ENCODE measurements around the gene SETD3. TPM values are rescaled to one million over a fixed set of nuclear protein-coding genes. Genes with fewer than 3 reads are reported as not detected.

SETD3 gene
- total and polyA plus RNA-seq, 2 donors (not counting 1 experiment from before 2014, with no cell fraction given) = 30.9 to 38.3 TPM

GRCh38 chr14:99503848-99504453 is 23.3 kb upstream of the SETD3 start:
- Histone ChIP-seq H3K36me3 (ENCODE audit: control insufficient read depth, insufficient read depth, low read length) (peaks cover 37% of the 10 kb centered on the region), H4K20me1 (ENCODE audit: control insufficient read depth, extremely low read depth, insufficient read depth, low read length) (no peaks in the 10 kb centered on the region), H3K4me1 (ENCODE audit: control insufficient read depth, extremely low read depth, insufficient read depth, low read length) (no peaks in the 10 kb centered on the region), H3K9me3 (ENCODE audit: control insufficient read depth, insufficient read depth, low read depth, low read length) (no peaks in the 10 kb centered on the region), H3K4me2 (ENCODE audit: extremely low read depth, insufficient read depth, low read length) (no peak overlapping the region), H3K27ac (ENCODE audit: insufficient read depth, low read length) (no peak overlapping the region), H2AFZ (ENCODE audit: low read length) (no peak overlapping the region), H3K79me2 (ENCODE audit: control insufficient read depth, insufficient read depth, low read length) (no peaks in the 10 kb centered on the region), H3K9ac (ENCODE audit: insufficient read depth, low read length) (no peak overlapping the region), H3K27me3 (ENCODE audit: control insufficient read depth, insufficient read depth, low read length) (no peaks in the 10 kb centered on the region), H3K4me3 (replicated peaks in 1 of 4; ENCODE audit: control extremely low read depth in 1 of 4, insufficient read depth in 1 of 4, low read depth in 3 of 4, low read length in 4 of 4) (no peak overlapping the region)
- no peak for DNase-seq (ENCODE audit: low read depth in 2 of 2)
- no peak for TF ChIP-seq EZH2 (IDR thresholded peaks at IDR 0.05; ENCODE audit: low read length, missing control alignments)
- TF ChIP-seq, protein P1, sequence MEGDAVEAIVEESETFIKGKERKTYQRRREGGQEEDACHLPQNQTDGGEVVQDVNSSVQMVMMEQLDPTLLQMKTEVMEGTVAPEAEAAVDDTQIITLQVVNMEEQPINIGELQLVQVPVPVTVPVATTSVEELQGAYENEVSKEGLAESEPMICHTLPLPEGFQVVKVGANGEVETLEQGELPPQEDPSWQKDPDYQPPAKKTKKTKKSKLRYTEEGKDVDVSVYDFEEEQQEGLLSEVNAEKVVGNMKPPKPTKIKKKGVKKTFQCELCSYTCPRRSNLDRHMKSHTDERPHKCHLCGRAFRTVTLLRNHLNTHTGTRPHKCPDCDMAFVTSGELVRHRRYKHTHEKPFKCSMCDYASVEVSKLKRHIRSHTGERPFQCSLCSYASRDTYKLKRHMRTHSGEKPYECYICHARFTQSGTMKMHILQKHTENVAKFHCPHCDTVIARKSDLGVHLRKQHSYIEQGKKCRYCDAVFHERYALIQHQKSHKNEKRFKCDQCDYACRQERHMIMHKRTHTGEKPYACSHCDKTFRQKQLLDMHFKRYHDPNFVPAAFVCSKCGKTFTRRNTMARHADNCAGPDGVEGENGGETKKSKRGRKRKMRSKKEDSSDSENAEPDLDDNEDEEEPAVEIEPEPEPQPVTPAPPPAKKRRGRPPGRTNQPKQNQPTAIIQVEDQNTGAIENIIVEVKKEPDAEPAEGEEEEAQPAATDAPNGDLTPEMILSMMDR (conservative IDR thresholded peaks at IDR 0.05 in 1 of 2, IDR thresholded peaks at IDR 0.05 in 1 of 2; ENCODE audit: low read depth in 1 of 2, low read length in 2 of 2) = no peak

DNA sequence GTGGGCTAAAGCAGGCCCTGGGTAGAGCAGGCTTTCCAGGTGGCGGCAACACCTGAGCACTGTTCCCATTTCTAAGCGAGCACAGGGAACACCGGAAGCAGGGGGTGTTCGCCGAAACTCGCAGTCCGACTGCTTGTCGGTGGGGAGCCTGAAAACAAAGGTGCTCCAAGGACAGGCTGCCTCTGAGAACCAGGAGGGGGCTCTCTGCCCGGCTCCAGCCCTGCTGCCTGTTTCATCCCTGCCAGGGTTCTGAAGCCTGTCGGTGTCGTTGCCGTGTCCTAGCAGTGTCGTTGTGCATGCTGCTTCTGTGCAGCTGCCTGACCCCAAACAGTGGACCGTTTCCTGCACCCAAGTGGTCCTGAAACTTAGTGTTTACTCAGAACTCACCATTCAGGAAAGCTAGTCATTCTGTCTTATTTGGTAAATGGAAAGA is 22.3 kb upstream of the SETD3 start:
- Histone ChIP-seq H3K4me2 (ENCODE audit: extremely low read depth, insufficient read depth, low read length) (no peak overlapping the region), H3K4me3 (replicated peaks in 1 of 4; ENCODE audit: control extremely low read depth in 1 of 4, insufficient read depth in 1 of 4, low read depth in 3 of 4, low read length in 4 of 4) (no peak overlapping the region), H3K9me3 (ENCODE audit: control insufficient read depth, insufficient read depth, low read depth, low read length) (no peaks in the 10 kb centered on the region), H3K36me3 (ENCODE audit: control insufficient read depth, insufficient read depth, low read length) (peaks cover 30% of the 10 kb centered on the region), H3K79me2 (ENCODE audit: control insufficient read depth, insufficient read depth, low read length) (no peaks in the 10 kb centered on the region), H3K27me3 (ENCODE audit: control insufficient read depth, insufficient read depth, low read length) (no peaks in the 10 kb centered on the region), H3K9ac (ENCODE audit: insufficient read depth, low read length) (no peak overlapping the region), H3K4me1 (ENCODE audit: control insufficient read depth, extremely low read depth, insufficient read depth, low read length) (no peaks in the 10 kb centered on the region), H4K20me1 (ENCODE audit: control insufficient read depth, extremely low read depth, insufficient read depth, low read length) (no peaks in the 10 kb centered on the region), H3K27ac (ENCODE audit: insufficient read depth, low read length) (no peak overlapping the region), H2AFZ (ENCODE audit: low read length) (no peak overlapping the region)
- no peak for DNase-seq (ENCODE audit: low read depth in 2 of 2)
- TF ChIP-seq EZH2 (IDR thresholded peaks at IDR 0.05; ENCODE audit: low read length, missing control alignments) = no peak
- TF ChIP-seq, protein P1 (conservative IDR thresholded peaks at IDR 0.05 in 1 of 2, IDR thresholded peaks at IDR 0.05 in 1 of 2; ENCODE audit: low read depth in 1 of 2, low read length in 2 of 2) = no peak

DNA sequence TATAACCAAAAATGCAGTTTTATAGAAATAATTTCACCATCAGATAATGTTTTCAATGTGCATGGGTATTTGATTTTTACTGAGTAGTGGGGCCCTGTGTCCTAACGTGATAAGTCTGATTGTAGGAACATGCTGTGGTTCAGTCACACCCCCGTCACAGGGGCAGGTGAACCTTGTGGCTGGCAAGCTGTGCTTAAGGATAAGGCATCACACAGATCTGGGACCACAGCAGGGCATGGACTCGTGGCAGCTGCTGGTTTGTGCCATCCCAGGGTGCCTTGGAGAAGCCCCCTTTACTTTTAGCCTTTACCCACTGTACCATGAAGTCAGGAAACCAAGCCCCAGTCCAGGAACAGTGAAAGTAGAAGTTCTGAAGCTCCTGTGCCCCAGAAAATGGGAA is 17.2 kb upstream of the SETD3 start:
- no peak overlapping the region for H3K27ac ChIP-seq (ENCODE audit: insufficient read depth, low read length)
- no peak overlapping the region for H3K9ac ChIP-seq (ENCODE audit: insufficient read depth, low read length)
- H3K27me3 ChIP-seq (ENCODE audit: control insufficient read depth, insufficient read depth, low read length) = no peaks in the 10 kb centered on the region
- H3K4me2 ChIP-seq (ENCODE audit: extremely low read depth, insufficient read depth, low read length) = no peak overlapping the region
- no peak for DNase-seq (ENCODE audit: low read depth in 2 of 2)
- no peaks in the 10 kb centered on the region for H3K9me3 ChIP-seq (ENCODE audit: control insufficient read depth, insufficient read depth, low read depth, low read length)
- no peak overlapping the region for H2AFZ ChIP-seq (ENCODE audit: low read length)
- TF ChIP-seq, protein P1 (conservative IDR thresholded peaks at IDR 0.05 in 1 of 2, IDR thresholded peaks at IDR 0.05 in 1 of 2; ENCODE audit: low read depth in 1 of 2, low read length in 2 of 2) = no peak
- TF ChIP-seq EZH2 (IDR thresholded peaks at IDR 0.05; ENCODE audit: low read length, missing control alignments) = no peak
- no peak overlapping the region for H3K4me3 ChIP-seq (replicated peaks in 1 of 4; ENCODE audit: control extremely low read depth in 1 of 4, insufficient read depth in 1 of 4, low read depth in 3 of 4, low read length in 4 of 4)
- H4K20me1 ChIP-seq (ENCODE audit: control insufficient read depth, extremely low read depth, insufficient read depth, low read length) = no peaks in the 10 kb centered on the region
- peaks cover 17% of the 10 kb centered on the region for H3K36me3 ChIP-seq (ENCODE audit: control insufficient read depth, insufficient read depth, low read length)
- H3K79me2 ChIP-seq (ENCODE audit: control insufficient read depth, insufficient read depth, low read length) = peaks cover 7% of the 10 kb centered on the region
- H3K4me1 ChIP-seq (ENCODE audit: control insufficient read depth, extremely low read depth, insufficient read depth, low read length) = no peaks in the 10 kb centered on the region
